ENCODE results near the gene TAF4. TPM values are rescaled to one million over a fixed set of nuclear protein-coding genes. Genes with fewer than 3 reads are reported as not detected.
A peak's percentile ranks its signal among the peaks of the same experiment; 100 is the strongest.

TAF4 gene
- total RNA-seq, 2 donors from 2014 or later = 17.8 to 19.5 TPM

- no peaks in the 10 kb centered on the region for H3K27me3 Mint-ChIP-seq
- H3K36me3 Mint-ChIP-seq (ENCODE audit: low read depth) = no peaks in the 10 kb centered on the region
- peak overlapping the region; percentile 65 for H3K27ac Mint-ChIP-seq
- no peaks in the 10 kb centered on the region for H3K9me3 ChIP-seq (ENCODE audit: control insufficient read depth, low read length, poor library complexity, severe bottlenecking)
- H3K4me3 Mint-ChIP-seq = no peak overlapping the region
- no peak for DNase-seq
- H3K4me1 Mint-ChIP-seq = peaks cover 35% of the 10 kb centered on the region
- no peak for ATAC-seq
These were observed 39.7 kb downstream of the TAF4 start for GRCh38 chr20:62025832-62026563.

GRCh38 chr20:62025394-62025793, 40.3 kb downstream of the TAF4 start:
- H3K9me3 ChIP-seq (ENCODE audit: control insufficient read depth, low read length, poor library complexity, severe bottlenecking) = no peaks in the 10 kb centered on the region
- Mint-ChIP-seq H3K27ac (peak overlapping the region; percentile 62), H3K4me1 (peaks cover 35% of the 10 kb centered on the region), H3K27me3 (no peaks in the 10 kb centered on the region), H3K4me3 (no peak overlapping the region), H3K36me3 (ENCODE audit: low read depth) (no peaks in the 10 kb centered on the region)
- ATAC-seq (no peak), DNase-seq (no peak)

GRCh38 chr20:62023935-62024334, 41.7 kb downstream of the TAF4 start:
- DNase-seq (no peak), ATAC-seq (no peak)
- Mint-ChIP-seq H3K4me1 (peaks cover 33% of the 10 kb centered on the region), H3K27ac (no peak overlapping the region), H3K4me3 (no peak overlapping the region), H3K27me3 (no peaks in the 10 kb centered on the region), H3K36me3 (ENCODE audit: low read depth) (no peaks in the 10 kb centered on the region)
- no peaks in the 10 kb centered on the region for H3K9me3 ChIP-seq (ENCODE audit: control insufficient read depth, low read length, poor library complexity, severe bottlenecking)

- H3K4me3 Mint-ChIP-seq = no peak overlapping the region
- ATAC-seq = no peak
- H3K4me1 Mint-ChIP-seq = peaks cover 36% of the 10 kb centered on the region
These were observed 43.0 kb downstream of the TAF4 start for GRCh38 chr20:62022575-62023139.

GRCh38 chr20:62021793-62022385, 43.8 kb downstream of the TAF4 start:
- ATAC-seq = no peak
- no peak for DNase-seq
- Mint-ChIP-seq H3K4me1 (peaks cover 30% of the 10 kb centered on the region), H3K36me3 (ENCODE audit: low read depth) (no peaks in the 10 kb centered on the region), H3K27me3 (no peaks in the 10 kb centered on the region), H3K27ac (no peak overlapping the region), H3K4me3 (no peak overlapping the region)
- no peaks in the 10 kb centered on the region for H3K9me3 ChIP-seq (ENCODE audit: control insufficient read depth, low read length, poor library complexity, severe bottlenecking)

More at GRCh38 chr20:62022575-62023139, 43.0 kb downstream of the TAF4 start:
- DNase-seq = no peak
- no peaks in the 10 kb centered on the region for H3K27me3 Mint-ChIP-seq
- H3K36me3 Mint-ChIP-seq (ENCODE audit: low read depth) = no peaks in the 10 kb centered on the region
- H3K9me3 ChIP-seq (ENCODE audit: control insufficient read depth, low read length, poor library complexity, severe bottlenecking) = no peaks in the 10 kb centered on the region
- H3K27ac Mint-ChIP-seq = peak overlapping the region; percentile 71

- Mint-ChIP-seq H3K4me1 (peaks cover 25% of the 10 kb centered on the region), H3K36me3 (ENCODE audit: low read depth) (no peaks in the 10 kb centered on the region), H3K27me3 (no peaks in the 10 kb centered on the region), H3K4me3 (no peak overlapping the region), H3K27ac (peak overlapping the region; percentile 91)
- no peaks in the 10 kb centered on the region for H3K9me3 ChIP-seq (ENCODE audit: control insufficient read depth, low read length, poor library complexity, severe bottlenecking)
- DNase-seq (no peak), ATAC-seq (no peak)
These were observed 44.6 kb downstream of the TAF4 start for GRCh38 chr20:62020935-62021701.

GRCh38 chr20:62019881-62020492, 45.7 kb downstream of the TAF4 start:
- no peak for DNase-seq
- Mint-ChIP-seq H3K4me3 (no peak overlapping the region), H3K27ac (peak overlapping the region; percentile 91), H3K27me3 (no peaks in the 10 kb centered on the region), H3K4me1 (peaks cover 19% of the 10 kb centered on the region), H3K36me3 (ENCODE audit: low read depth) (no peaks in the 10 kb centered on the region)
- H3K9me3 ChIP-seq (ENCODE audit: control insufficient read depth, low read length, poor library complexity, severe bottlenecking) = no peaks in the 10 kb centered on the region
- ATAC-seq = no peak

- ATAC-seq (no peak), DNase-seq (no peak)
- Mint-ChIP-seq H3K4me1 (peaks cover 19% of the 10 kb centered on the region), H3K36me3 (ENCODE audit: low read depth) (no peaks in the 10 kb centered on the region), H3K4me3 (no peak overlapping the region), H3K27me3 (no peaks in the 10 kb centered on the region), H3K27ac (peak overlapping the region; percentile 45)
- no peaks in the 10 kb centered on the region for H3K9me3 ChIP-seq (ENCODE audit: control insufficient read depth, low read length, poor library complexity, severe bottlenecking)
These were observed 46.4 kb downstream of the TAF4 start for GRCh38 chr20:62019144-62019805.

GRCh38 chr20:62018437-62019143, 47.1 kb downstream of the TAF4 start:
- no peak for DNase-seq
- no peaks in the 10 kb centered on the region for H3K9me3 ChIP-seq (ENCODE audit: control insufficient read depth, low read length, poor library complexity, severe bottlenecking)
- no peaks in the 10 kb centered on the region for H3K36me3 Mint-ChIP-seq (ENCODE audit: low read depth)
- H3K4me3 Mint-ChIP-seq = no peak overlapping the region
- no peaks in the 10 kb centered on the region for H3K27me3 Mint-ChIP-seq
- ATAC-seq = no peak
- no peak overlapping the region for H3K27ac Mint-ChIP-seq
- peaks cover 19% of the 10 kb centered on the region for H3K4me1 Mint-ChIP-seq

GRCh38 chr20:62015540-62016288, 50.0 kb downstream of the TAF4 start:
- Mint-ChIP-seq H3K27me3 (no peaks in the 10 kb centered on the region), H3K27ac (peak overlapping the region; percentile 41), H3K4me1 (peaks cover 14% of the 10 kb centered on the region), H3K36me3 (ENCODE audit: low read depth) (no peaks in the 10 kb centered on the region), H3K4me3 (no peak overlapping the region)
- no peak for ATAC-seq
- no peaks in the 10 kb centered on the region for H3K9me3 ChIP-seq (ENCODE audit: control insufficient read depth, low read length, poor library complexity, severe bottlenecking)
- no peak for DNase-seq

- no peaks in the 10 kb centered on the region for H3K27me3 Mint-ChIP-seq
- H3K27ac Mint-ChIP-seq = peak overlapping the region; percentile 41
- ATAC-seq = no peak
- no peak for DNase-seq
- no peaks in the 10 kb centered on the region for H3K36me3 Mint-ChIP-seq (ENCODE audit: low read depth)
- peaks cover 8% of the 10 kb centered on the region for H3K4me1 Mint-ChIP-seq
- no peak overlapping the region for H3K4me3 Mint-ChIP-seq
- H3K9me3 ChIP-seq (ENCODE audit: control insufficient read depth, low read length, poor library complexity, severe bottlenecking) = no peaks in the 10 kb centered on the region
These were observed 50.7 kb downstream of the TAF4 start for GRCh38 chr20:62014889-62015537.

Data from T-helper 17 cell (primary cell).